Measurements from ENCODE around the gene COPG1. TPM values are rescaled to one million over a fixed set of nuclear protein-coding genes. Genes with fewer than 3 reads are reported as not detected.

COPG1 gene, protein sequence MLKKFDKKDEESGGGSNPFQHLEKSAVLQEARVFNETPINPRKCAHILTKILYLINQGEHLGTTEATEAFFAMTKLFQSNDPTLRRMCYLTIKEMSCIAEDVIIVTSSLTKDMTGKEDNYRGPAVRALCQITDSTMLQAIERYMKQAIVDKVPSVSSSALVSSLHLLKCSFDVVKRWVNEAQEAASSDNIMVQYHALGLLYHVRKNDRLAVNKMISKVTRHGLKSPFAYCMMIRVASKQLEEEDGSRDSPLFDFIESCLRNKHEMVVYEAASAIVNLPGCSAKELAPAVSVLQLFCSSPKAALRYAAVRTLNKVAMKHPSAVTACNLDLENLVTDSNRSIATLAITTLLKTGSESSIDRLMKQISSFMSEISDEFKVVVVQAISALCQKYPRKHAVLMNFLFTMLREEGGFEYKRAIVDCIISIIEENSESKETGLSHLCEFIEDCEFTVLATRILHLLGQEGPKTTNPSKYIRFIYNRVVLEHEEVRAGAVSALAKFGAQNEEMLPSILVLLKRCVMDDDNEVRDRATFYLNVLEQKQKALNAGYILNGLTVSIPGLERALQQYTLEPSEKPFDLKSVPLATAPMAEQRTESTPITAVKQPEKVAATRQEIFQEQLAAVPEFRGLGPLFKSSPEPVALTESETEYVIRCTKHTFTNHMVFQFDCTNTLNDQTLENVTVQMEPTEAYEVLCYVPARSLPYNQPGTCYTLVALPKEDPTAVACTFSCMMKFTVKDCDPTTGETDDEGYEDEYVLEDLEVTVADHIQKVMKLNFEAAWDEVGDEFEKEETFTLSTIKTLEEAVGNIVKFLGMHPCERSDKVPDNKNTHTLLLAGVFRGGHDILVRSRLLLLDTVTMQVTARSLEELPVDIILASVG
- total RNA-seq, result 402 and 424 TPM in 2 replicates

DNA sequence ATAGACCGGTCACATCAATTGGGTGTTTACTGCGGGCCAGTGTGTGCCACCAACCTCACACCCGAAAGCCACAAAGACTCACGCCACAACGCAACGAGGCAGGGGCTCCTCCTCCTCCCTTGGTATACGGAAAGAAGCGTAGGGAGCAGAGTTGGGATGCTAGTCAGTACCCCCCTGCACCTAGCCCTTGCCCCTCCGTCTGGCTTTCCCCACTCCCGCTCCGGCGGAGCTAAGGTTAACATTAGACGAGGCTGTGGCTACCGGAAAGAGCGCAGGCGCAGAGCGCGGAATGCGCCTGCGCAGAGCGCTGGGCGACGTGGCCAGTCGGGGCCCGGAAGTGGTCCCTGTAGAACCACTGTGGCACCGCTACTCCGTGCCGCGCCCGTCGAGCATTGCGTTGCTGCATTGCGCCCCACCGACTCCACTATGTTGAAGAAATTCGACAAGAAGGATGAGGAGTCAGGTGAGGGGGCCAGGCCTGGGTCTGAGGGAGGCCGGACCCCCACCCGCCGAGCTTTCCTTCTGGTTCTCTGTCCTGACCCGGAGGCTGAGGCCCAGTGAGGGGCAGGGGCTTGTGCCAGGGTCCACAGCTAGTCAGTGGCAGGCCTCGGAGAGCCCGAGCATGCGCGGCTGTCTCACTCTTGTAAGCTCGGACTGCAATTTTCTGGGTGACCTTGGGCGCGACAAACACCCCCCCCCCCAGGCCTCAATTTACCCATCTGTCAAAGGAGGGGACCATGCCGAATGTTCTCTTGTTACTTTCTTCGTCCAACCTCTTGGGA lies at the start of gene COPG1:
Gene COPG1 (plus strand): TSS at position 323 of the 782 bp plus-strand sequence. CDS start 104 bp downstream, at position 427.

DNA sequence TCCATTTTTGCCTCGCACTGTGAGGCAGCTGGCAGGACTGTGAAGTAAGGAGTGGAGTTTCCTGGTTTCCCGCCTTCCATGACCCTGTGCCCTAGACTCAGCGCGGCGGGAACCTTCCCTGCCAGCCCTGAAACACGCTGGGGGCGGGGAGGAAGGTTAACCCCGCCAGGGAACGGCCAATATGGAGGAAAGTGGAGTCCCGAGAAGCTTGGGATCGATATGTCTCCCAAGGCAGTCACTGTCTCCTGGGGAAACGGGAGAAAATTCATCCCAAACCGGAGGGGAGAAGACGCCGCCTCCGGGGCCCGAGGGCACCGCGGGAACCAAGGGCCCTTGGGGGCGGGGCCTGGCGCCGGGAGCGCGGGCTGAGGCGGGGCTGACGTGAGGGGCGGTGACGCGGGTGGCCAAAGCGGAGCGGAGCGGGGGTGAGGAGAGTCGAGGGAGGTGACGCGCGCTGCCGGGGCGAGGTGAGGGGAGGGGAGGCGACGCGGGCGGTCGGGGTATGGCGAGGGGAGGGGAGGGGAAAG lies 29.1 kb downstream of the COPG1 start, which contains the start of gene HMCES:
Gene HMCES (plus strand): TSS at position 432 of the 527 bp plus-strand sequence. CDS start 863 bp downstream, outside the sequence.

Small RNAs within 50 kb of the gene (small RNA-seq; reads per million reads assigned to genes)
- gene MIR6826, result not detected
- gene RPS27P12, result not detected

Other genes with a start within 250 kb of the COPG1 start
- not detected in 2 replicates for gene EFCC1, start 248.3 kb upstream of the COPG1 start, total RNA-seq
- not detected in 2 replicates for gene GP9, start 188.8 kb upstream of the COPG1 start, total RNA-seq
- 23.0 and 23.9 TPM in 2 replicates for gene RAB43, start 127.8 kb upstream of the COPG1 start, total RNA-seq
- gene ISY1, start 88.5 kb upstream of the COPG1 start, total RNA-seq, result 24.5 and 29.1 TPM in 2 replicates
- gene CNBP, start 65.7 kb upstream of the COPG1 start, total RNA-seq, result 223 and 243 TPM in 2 replicates
- 9.6 and 9.9 TPM in 2 replicates for gene HMCES, start 29.3 kb downstream of the COPG1 start, total RNA-seq
- gene EFCAB12, start 179.0 kb downstream of the COPG1 start, total RNA-seq, result under 0.01 TPM in 1 of 2 replicates, not detected in the other
- gene MBD4, start 190.3 kb downstream of the COPG1 start, total RNA-seq, result 26.5 and 38.5 TPM in 2 replicates
- 38.5 and 53.5 TPM in 2 replicates for gene IFT122, start 190.6 kb downstream of the COPG1 start, total RNA-seq